Left kidney (tissue), 2 donors: ENCODE measurements around the gene SKOR1. TPM values are rescaled to one million over a fixed set of nuclear protein-coding genes. Genes with fewer than 3 reads are reported as not detected.
A peak's percentile ranks its signal among the peaks of the same experiment; 100 is the strongest.

Experiments
- DNase-seq: peaks from one replicate; pipeline ENCODE4 v3.0.0-alpha.2; 2013
- polyA plus RNA-seq: library from polyadenylated mRNA; unstranded; fragments of 120-200 nt; gene quantifications from one replicate; pipeline ENCODE4 v1.2.1, GENCODE V29; 2013; ENCODE audit not compliant: insufficient read length

Gene SKOR1
- polyA plus RNA-seq, 1 donor, result 0.70 TPM

DNA sequence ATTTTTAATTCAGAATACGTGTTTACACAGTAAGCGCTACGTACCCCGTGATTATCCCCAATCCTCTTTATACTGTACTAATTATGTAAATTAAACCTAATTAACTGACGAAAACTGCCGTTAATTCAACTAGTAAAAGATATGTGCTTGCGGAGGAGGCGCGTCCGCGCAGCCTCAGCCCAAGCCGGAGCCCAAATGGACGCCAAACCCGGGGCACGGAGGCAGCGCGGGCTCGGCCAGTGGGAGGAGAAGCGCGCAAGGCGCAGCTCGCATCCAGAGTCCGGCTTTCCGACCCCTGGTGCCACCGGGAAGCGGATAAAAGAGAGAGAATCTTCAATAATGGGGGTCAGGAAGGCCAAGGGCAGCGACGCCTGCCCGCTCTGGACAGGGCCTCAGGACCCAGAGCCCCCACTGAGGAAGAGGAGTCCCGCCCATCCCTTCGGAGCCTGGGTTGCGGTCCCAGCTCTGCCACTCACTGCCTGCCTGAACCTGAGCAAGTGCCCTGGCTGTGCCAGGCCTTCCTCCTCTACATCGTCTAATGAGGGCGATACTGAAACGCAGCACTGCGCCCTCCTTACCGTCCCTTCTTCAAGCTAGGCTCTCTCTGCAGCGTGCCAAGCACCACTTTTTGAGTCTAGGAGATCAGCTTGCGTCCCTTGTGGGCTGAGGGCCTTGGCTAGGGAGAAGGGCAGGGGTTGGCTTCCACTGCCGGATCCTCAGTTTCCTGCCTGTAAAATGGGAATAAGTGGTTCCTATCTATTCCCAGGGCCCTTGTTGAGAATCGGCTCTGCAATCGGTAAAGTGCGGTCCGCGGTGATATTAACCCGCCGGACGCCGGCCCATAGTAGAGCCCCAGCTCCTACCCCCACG is 5.0 kb upstream of the SKOR1 start:
- DNase-seq, result no peak

DNA sequence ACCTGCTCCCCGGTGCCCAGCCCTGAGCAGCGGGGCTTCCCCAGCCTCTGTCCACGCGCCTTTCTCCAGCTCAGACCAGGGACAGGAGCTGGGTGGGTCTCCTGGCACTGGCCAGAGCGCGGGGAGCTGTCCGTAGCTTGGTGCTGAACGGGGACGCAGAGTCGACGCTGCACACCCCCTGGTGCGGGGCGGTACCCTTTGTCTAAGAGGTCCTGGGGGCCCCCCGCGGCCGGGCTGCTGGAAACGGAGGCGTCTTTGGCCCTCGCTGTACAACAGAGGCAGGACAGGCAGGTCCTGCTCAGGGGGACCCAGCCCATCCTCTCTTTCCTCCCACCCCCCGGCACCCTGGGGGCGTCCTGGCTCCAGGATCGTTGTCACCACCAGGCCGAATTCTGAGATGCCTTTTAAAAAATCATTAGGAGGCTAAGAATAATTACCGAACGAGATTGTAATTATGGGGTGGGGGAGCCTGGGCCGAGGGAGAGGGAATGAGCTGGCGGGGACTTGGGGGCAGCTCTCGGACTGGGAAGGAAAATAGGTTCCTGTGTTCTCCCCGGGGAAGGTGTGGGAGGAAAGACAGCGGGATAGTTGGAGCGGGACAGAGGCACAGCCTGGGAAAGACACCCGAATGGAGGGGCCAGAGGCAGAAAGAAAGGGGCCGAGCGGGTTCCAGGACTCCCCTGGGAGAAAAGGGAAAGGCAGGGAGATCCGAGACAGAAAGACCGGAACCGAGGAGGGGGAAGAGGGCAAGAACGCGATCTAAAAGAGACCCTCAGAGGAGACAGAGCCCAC is 4.1 kb upstream of the SKOR1 start:
- peak; percentile 74 for DNase-seq

DNA sequence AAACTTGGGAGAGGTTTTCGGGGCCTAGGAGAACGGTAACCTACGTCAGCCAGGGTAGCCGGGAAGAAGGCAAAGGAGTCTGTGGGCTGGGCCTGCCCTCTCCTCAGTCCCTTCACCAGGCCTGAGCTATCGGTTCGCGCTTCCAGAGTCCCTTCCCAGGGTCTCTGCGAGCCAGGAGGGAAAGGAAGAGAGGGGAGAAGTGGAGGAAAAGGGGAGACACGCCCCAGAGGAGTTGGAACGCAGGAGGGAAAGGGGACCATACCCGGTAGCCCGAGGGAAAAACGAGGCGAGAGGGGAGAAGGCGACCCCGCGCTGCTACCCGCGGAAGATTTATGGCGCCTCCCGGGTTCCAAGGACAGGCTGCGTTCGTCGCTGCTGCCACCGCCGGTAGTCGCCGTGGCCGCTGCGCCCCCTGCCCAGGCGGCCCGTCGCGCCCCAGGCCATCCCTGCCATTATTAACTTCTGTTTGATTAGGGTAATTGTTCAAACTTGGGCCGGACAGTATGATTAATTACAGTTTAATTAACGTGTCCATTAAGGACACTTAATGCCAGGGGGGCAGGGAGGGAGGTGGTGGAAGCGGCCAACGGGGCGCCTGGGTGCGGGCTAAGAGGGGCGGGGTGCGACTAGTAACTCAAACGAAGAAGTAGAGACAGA is 3.4 kb upstream of the SKOR1 start:
- no peak for DNase-seq

DNA sequence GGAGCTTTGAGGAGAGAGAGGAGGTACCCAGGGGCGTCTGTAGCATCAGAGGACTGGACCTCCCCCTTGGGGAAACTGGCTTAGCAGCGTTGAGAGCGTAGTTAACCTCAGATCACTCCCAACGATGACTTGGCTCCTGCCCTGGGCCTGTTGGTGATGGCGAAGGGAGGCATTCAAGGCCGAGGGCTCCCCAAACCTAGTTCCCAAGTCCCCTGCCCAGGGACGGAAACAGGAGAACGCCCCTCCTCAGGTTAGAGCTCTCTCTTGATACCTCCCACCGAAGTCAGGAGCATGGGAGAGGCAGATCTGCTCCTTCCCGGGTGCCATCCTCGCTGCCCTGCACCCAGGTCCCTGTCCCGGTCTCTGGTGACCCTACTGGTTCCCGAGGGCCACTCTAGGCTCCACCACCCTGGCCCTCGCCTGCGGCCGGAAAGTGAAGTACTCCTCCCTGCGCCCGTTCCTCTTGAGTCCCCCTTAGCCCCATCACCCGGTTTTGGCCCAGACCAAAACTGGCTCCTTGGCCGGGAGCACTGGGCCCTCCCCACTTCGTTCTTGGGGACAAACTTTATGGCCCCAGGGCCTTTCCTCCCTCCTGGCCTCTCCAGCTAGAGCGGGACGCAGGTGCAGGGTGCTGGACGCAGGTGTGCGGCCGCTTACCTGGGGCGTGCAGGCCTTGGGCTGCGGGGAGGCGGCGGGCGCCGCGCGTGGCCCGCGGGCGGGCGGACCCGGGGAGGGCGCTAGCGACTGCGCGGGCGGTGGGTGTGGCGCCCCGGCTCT is 2.6 kb upstream of the SKOR1 start:
- DNase-seq, result no peak

DNA sequence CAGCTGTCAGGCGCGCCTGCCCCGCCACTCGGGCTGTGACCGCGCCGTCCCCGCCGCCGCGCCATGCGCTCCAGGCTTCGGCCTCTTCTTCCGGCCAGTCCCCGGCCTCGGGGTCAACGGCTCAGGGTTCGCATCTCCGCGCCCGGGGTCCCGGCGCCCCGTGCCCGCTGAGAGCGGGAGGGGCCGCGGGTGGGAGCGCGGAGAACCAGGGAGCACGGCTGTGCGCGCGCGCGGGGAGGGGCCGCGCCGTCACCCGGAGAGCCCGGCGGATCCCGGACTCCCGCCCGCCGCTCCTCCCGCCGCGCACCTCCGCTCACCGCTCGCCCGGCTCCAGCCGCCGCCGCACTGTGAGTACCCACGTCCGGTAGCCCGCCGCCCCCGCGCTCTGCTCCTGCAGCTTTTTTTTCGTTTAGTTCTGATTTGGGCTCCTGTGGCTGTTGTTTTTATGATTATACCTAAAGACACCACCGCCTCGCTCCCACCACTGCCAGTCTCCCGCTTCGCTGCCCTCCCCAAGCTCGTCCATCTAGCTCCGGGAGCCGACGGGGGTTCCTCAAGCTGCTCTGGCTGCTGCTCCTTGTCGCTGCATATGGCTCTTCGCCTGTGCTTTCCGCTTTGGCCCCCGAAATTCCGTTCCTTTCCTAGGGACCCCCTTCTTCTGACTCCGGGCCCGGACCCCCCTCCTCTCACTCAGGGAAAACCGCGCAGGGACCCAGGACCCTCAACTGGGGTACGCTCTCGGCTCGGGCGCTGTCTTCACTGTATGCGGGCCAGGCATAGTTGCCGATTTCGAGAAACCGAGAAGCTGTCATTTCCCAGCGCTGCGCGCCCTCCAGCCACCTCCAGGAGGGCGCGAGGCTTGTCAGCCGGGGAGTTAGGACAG is 1.8 kb upstream of the SKOR1 start:
- DNase-seq, result no peak

DNA sequence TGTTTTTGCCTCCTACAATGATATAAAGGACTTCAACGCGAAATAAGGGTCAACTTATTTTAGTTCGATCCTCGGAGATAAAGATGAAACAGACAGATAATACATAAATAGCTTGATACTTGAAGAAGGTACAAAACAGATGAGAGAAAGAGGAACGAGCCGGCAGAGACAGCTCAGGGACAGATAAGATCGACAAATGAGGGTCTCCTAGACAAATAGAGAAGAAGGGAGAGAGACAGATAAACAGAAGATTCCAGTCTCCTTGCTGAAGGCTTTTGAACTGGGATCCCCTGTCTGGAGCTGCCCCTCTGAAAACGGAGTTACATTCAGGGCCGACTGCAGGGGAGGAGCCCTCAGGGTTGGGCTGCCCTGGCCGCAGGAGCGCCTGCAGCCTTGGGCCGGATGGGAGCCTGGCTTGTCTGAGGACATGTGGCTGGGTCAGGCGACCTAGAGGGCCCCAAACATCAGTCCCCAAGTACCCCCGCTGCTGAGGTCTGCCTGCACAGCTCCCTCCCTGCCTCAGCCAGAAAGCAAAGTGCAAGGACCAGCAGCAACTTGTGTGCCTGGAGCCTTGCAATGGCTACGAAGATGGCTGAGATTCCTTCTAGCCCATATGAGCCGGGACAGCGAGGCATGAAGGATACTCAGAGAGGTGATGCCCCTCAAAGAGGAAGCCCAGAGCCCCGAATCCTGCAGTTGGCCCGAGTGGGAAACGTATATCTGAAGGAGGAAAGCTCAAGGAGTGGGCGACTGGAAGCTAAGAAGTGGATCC is 926 bp upstream of the SKOR1 start:
- no peak for DNase-seq

DNA sequence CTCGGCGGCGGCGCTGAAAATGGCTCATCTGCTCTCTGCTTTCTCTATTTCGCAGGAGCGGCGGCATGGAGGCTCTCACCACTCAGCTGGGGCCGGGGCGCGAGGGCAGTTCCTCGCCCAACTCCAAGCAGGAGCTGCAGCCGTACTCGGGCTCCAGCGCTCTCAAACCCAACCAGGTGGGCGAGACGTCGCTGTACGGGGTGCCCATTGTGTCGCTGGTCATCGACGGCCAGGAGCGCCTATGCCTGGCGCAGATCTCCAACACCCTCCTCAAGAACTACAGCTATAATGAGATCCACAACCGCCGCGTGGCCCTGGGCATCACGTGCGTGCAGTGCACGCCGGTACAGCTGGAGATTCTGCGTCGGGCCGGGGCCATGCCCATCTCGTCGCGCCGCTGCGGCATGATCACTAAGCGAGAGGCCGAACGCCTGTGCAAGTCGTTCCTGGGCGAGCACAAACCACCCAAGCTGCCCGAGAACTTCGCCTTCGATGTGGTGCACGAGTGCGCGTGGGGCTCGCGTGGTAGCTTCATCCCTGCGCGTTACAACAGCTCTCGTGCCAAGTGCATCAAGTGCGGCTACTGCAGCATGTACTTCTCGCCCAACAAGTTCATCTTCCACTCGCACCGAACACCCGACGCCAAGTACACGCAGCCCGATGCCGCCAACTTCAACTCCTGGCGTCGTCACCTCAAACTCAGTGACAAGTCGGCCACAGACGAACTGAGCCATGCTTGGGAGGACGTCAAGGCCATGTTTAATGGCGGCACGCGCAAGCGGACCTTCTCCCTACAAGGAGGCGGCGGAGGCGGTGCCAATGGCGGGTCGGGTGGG is 790 bp downstream of the SKOR1 start:
- no peak for DNase-seq

DNA sequence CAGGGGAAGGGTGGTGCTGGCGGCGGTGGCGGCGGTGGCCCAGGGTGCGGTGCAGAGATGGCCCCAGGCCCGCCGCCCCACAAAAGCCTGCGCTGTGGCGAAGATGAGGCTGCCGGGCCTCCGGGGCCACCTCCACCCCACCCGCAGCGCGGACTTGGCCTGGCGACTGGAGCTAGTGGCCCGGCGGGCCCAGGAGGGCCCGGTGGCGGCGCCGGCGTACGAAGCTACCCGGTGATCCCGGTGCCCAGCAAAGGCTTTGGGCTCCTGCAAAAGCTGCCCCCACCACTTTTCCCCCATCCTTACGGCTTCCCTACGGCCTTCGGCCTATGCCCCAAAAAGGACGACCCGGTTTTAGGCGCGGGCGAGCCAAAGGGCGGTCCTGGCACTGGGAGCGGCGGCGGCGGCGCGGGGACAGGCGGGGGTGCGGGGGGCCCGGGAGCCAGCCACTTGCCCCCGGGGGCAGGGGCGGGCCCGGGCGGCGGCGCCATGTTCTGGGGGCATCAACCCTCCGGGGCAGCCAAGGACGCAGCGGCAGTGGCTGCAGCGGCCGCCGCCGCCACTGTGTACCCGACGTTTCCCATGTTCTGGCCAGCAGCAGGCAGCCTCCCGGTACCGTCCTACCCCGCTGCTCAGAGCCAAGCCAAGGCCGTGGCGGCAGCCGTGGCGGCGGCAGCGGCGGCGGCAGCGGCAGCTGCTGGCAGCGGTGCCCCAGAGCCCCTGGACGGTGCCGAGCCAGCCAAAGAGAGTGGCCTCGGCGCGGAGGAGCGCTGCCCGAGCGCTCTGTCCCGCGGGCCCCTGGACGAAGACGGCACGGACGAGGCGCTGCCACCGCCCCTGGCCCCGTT is 1.6 kb downstream of the SKOR1 start:
- no peak for DNase-seq

DNA sequence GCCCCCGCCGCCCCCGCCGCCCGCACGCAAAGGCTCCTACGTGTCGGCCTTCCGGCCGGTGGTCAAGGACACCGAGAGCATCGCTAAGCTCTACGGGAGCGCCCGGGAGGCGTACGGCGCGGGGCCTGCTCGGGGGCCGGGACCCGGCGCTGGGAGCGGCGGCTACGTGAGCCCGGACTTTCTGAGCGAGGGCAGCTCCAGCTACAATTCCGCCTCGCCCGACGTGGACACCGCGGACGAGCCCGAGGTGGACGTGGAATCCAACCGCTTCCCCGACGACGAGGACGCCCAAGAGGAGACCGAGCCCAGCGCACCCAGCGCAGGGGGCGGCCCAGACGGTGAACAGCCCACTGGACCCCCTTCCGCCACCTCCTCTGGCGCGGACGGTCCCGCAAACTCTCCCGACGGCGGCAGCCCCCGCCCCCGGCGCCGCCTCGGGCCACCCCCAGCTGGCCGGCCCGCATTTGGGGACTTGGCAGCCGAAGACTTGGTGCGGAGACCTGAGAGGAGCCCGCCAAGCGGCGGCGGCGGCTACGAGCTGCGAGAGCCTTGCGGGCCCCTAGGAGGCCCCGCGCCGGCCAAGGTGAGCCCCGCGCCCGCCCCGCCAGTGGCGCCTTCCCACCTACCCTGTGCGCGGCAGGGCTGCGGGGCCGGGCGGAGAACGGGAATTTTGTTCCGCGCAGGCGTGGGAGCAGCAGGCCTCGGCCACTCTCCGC is 2.4 kb downstream of the SKOR1 start:
- no peak for DNase-seq

DNA sequence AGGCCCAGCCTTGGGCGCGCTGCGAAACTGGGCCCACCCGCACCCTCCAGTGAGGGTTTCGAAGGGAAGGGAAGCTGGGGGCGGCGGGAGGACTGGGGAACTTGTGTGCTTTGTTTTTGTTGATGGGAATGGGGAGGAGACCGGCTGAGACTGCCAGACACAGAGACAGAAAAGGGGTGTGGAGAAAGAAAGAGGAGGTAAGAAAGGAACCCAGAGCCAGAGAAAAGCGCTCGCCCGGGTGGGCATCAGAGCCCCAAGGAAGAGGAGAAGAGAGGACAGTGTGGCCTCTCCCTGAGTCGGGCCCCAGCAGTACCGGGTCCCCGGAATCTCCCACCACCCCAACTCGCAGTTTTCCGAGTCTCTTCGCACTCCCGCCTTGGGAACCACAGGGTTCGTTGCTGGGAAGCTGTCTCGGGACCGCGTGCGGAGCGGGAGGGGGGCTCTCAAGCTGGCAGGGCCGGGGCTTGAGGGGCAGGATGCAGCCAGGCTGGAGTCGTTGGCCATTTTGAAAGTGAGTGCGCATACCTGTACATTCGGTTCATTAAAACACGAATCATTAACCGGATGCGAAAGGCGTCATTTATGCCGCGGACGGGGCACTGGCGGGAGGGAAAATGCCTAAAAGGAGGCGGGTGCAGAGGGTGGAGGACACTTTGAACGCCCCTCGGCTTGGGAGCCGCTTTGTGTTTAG is 3.1 kb downstream of the SKOR1 start:
- DNase-seq, result no peak

DNA sequence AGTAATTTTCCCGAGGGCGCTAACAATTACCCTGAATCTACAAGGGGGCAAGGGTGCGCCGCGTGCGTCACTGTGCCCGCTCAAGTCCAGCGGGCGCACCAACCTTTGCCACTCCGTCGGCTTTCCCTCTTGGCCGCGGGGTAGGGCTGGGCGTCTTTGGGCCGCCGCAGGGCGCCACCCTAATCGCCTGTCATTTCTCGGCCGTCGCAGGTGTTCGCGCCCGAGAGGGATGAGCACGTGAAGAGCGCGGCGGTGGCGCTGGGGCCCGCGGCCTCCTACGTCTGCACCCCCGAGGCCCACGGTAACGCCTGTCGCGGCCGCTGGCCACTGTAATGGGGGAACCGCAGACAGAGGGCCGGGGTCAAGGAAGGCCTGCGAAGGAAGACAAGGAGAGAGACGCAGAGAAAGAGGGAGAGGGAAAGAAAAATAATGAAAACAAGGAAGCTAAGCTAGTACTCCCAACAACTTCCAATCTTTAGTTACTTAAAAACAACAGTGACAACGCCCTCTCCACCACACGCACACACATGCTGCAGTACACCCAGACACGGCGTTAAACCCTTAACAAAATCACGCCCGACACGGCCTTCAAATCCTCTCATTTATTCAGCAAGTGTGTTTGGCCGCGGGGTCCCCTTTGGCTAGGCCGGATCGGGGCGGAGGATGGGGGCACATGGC is 3.8 kb downstream of the SKOR1 start:
- DNase-seq, result no peak

DNA sequence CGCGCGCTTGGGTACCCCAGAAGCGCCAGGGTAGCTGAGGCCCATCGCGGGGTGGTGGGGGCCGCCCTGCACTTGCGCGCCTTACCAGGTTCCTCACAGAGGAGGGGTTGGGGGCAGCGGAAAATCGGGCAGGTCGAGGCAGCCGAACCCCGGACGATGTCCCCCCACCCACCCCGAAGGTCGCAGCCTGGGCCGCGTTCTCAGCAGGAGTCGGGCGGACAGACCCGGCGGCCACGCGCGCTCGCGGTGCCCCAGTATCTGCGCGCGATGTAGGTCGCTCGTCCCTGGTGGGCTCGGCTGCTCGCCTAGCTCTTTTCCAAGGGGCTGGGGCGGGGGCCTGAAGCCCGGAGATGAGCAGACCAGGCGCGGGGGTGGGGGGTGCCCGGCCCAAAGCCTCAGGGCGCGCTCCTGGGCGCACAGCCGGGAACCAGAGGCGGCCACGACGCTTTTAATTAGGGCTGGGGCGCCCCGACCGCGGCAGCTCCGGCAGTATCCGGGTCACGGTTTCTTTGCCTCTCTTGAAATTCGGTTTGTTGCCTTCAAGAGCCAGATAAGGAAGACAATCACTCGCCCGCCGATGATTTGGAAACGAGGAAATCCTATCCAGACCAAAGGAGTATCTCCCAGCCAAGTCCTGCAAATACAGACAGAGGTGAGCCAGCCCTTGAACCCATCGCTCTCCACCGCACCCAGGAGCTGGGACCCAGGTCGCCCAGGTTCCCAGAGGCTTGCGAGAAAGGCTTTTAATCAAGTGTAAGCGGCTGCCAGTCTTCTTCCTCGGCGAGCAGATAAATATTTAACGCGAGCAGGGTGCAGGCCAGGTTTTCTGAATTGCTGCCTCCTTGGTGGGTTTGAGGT is 4.6 kb downstream of the SKOR1 start:
- DNase-seq, result no peak

DNA sequence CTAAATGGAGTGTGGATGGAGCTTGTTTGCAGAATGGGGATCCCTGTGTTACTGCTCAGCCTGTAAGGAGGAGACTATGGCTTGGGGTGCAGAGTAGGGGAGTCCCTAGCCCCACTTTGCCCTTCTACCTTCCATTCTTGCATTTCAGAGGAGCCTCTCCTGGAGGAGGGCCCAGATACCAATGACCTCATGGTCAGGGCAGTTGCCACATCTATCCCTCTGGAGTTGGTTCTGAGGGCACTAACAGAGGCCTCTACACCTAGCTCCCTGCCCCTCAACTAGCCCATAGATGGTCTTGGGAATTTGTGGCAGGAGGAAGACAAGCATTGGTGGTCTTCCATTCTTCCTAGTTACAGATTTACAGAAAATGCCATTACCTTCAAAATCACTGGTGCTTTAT is 6.1 kb downstream of the SKOR1 start:
- no peak for DNase-seq

DNA sequence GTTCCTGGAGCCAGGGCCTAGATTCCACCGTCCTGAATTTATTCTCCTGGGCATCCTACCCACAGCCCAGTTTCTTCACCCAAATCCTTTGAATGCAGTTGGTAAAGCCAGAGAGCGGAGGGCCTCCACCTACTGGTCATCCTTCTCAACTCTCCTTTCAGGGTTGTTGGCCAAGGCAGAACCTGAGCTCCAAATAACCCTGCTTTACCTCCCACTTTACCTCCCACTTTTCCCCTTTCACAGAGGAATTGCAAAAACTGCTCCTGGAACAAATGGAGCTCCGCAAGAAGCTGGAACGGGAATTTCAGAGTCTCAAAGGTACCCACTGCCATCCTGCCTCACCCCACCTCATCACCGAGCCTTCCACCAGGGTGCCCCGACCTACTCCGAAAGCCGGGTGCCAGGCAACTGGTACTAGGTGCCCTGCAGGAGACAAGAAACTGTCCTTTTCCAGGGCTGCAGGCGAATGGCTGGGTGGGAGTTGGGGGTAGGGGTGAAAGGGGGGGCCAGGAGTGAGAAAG is 6.8 kb downstream of the SKOR1 start:
- no peak for DNase-seq
